Activated T-cell treated with anti-CD3 and anti-CD28 coated beads, Interleukin-2, amount 50 U/mL, for 24 hours (primary cell): ENCODE results near the gene ETV3L.
"Not testable (repeated sequence)": the region's sequence is repeated elsewhere in the genome, so short reads cannot be mapped to it uniquely, and the experiment has no call there.

ENCODE experiments used
- DNase-seq: peaks from one replicate; pipeline ENCODE4 v3.0.0-alpha.2; 2020
- H3K27ac Mint-ChIP-seq: 2 replicates; pipeline ENCODE4 v1.8.0; 2020; ENCODE audit warnings: mild to moderate bottlenecking, mixed read lengths
- H3K27me3 Mint-ChIP-seq: 2 replicates; pipeline ENCODE4 v1.8.0; 2020; ENCODE audit warnings: mixed read lengths
- H3K36me3 Mint-ChIP-seq: 2 replicates; pipeline ENCODE4 v1.8.0; 2020; ENCODE audit warnings: low read depth, mixed read lengths
- H3K4me1 Mint-ChIP-seq: 2 replicates; pipeline ENCODE4 v1.8.0; 2020; ENCODE audit warnings: low read depth, mixed read lengths
- H3K4me3 Mint-ChIP-seq: 2 replicates; pipeline ENCODE4 v1.8.0; 2020; ENCODE audit warnings: mild to moderate bottlenecking, moderate library complexity, mixed read lengths
- H3K9me3 Mint-ChIP-seq: 2 replicates; pipeline ENCODE4 v1.8.0; 2020; ENCODE audit warnings: mixed read lengths

Gene ETV3L

DNA sequence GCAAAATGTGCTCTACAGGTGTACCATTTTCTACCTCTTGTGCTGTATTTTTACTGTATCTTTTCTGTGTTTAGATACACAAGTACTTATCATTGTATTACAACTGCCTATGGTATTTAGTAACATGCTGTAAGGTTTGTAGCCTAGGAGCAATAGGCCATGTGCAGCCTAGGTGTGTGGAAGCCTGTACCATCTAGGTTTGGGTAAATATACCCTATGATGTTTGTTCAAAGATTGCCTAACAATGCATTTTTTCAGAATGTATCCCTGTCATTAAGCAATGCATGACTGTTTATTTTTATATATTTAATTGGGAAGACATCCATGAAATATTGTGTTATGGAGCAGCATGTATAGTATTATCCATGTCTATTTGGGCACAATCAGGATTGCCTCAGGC lies 11.0 kb downstream of the ETV3L start:
- no peaks in the 10 kb centered on the region for H3K36me3 Mint-ChIP-seq
- H3K4me3 Mint-ChIP-seq = no peak overlapping the region
- H3K4me1 Mint-ChIP-seq = no peaks in the 10 kb centered on the region
- no peaks in the 10 kb centered on the region for H3K9me3 Mint-ChIP-seq
- no peak overlapping the region for H3K27ac Mint-ChIP-seq
- no peak for DNase-seq
- no peaks in the 10 kb centered on the region for H3K27me3 Mint-ChIP-seq

DNA sequence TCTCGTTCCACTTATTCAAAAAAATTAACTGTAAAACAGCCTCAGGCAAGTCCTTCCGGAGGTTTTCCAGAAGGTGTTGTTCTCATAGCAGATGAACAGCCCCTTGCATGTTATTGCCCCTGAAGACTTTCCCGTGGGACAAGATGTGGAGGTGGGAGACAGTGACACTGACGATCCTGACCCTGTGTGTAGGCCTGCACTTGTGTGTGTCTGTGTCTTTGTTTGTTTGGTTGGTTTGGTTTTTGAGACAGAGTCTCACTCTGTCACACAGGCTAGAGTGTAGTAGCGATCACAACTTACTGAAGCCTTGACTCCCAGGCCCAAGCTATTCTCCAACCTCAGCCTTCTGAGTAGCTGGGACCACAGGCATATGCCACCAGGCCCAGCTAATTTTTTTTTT lies 12.6 kb downstream of the ETV3L start:
- H3K27me3 Mint-ChIP-seq = no peaks in the 10 kb centered on the region
- H3K9me3 Mint-ChIP-seq = no peaks in the 10 kb centered on the region
- no peaks in the 10 kb centered on the region for H3K36me3 Mint-ChIP-seq
- DNase-seq = no peak
- no peak overlapping the region for H3K27ac Mint-ChIP-seq
- no peaks in the 10 kb centered on the region for H3K4me1 Mint-ChIP-seq
- H3K4me3 Mint-ChIP-seq = no peak overlapping the region

DNA sequence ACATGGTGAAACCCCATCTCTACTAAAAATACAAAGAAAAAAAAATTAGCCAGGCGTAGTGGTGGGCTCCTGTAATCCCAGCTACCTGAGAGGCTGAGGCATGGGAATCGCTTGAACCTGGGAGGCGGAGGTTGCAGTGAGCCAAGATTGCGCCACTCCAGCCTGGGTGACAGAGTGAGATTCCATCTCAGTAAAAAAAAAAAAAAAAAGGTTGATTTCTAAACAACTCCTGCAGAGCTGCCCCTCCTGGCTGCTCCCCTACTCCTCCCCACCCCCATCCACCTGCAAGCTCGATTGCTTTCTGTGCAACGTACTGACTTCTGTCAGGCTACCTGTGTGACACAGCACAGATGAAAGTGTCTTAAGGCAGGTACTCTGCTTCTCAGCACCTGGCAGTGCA lies 13.3 kb downstream of the ETV3L start:
- Mint-ChIP-seq H3K9me3 (no peaks in the 10 kb centered on the region), H3K36me3 (no peaks in the 10 kb centered on the region), H3K27ac (no peak overlapping the region), H3K4me3 (no peak overlapping the region), H3K4me1 (no peaks in the 10 kb centered on the region), H3K27me3 (no peaks in the 10 kb centered on the region)
- DNase-seq = no peak

DNA sequence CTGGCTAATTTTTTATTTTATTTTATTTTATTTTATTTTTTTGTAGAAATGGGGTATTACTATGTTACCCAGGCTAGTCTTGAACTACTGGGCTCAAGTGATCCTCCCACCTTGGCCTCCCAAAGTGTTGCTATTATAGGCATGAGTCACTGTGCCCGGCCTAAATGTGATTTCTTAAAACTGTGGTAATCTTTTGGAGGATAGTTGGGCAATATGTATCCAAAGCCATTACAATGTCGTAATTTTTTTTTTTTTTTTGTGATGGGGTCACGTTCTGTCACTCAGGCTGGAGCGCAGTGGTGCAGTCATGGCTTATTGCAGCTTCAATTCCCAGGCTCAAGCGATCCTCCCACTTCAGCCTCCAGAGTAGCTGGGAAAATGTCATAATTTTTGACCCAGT lies 14.2 kb downstream of the ETV3L start:
- no peak for DNase-seq
- Mint-ChIP-seq H3K4me3 (no peak overlapping the region), H3K27me3 (no peaks in the 10 kb centered on the region), H3K27ac (no peak overlapping the region), H3K36me3 (no peaks in the 10 kb centered on the region), H3K4me1 (no peaks in the 10 kb centered on the region), H3K9me3 (no peaks in the 10 kb centered on the region)

DNA sequence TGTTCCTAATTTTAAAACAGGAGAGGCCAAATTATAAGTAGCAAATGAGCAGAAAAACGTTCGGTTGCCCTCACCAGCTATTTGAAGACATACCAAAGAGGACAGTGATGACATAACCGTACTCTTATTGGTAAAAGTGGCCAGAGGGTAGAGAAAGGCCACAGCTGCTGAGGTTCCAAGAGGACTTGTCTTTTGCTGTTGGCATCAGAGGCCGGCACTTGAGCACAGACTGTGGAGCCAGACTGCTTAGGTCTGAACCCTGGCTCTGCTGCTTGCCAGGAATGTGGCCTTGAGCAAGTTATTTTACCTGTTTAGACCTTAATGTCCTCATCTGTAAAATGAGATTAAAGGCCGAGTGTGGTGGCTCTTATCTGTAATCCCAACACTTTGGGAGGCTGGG lies 14.9 kb downstream of the ETV3L start:
- DNase-seq = no peak
- H3K9me3 Mint-ChIP-seq = no peaks in the 10 kb centered on the region
- H3K4me1 Mint-ChIP-seq = no peaks in the 10 kb centered on the region
- H3K4me3 Mint-ChIP-seq = no peak overlapping the region
- H3K27me3 Mint-ChIP-seq = no peaks in the 10 kb centered on the region
- no peaks in the 10 kb centered on the region for H3K36me3 Mint-ChIP-seq
- H3K27ac Mint-ChIP-seq = no peak overlapping the region

DNA sequence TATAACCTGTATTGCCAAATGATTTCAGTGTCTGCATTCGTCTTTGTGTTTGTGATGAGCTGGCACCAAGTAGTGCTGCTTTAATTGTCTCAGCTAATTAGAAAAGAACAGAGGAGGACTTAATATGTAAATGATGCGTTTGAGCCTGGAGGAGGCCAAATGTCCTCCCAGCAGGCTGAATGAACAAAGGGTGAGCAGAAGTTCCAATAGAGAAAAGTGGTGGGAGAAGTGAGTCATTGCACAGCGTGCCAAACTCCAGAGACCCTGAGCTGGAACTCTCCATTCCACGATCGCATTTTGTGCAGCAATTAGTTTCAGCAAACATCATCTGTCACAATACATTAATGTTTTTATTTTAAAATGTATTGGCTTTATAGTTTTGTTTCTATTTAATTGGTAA lies 17.9 kb downstream of the ETV3L start:
- H3K4me1 Mint-ChIP-seq = no peaks in the 10 kb centered on the region
- H3K9me3 Mint-ChIP-seq = no peaks in the 10 kb centered on the region
- DNase-seq = no peak
- H3K27ac Mint-ChIP-seq = no peak overlapping the region
- no peaks in the 10 kb centered on the region for H3K36me3 Mint-ChIP-seq
- peaks cover 7% of the 10 kb centered on the region for H3K27me3 Mint-ChIP-seq
- H3K4me3 Mint-ChIP-seq = no peak overlapping the region

DNA sequence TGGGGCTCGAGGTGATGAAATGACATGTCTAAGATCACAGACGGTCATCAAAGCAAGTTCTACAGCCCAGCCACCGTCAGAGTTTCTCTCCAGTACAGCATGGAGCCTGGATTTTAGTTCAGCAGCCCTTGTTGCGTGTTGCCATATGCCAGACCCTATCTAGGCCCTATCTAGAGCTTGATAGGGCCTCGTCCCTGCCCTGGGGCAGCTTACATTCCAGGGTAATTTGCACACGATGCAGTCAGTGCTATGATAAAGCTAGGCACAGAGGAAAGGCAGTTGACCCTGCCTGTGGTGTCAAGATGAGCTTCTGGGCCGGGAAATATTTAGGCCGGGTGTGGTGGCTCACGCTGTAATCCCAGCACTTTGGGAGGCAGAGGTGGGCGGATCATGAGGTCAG lies 18.9 kb downstream of the ETV3L start:
- Mint-ChIP-seq H3K27me3 (peaks cover 14% of the 10 kb centered on the region), H3K27ac (no peak overlapping the region), H3K4me3 (no peak overlapping the region), H3K9me3 (no peaks in the 10 kb centered on the region), H3K4me1 (no peaks in the 10 kb centered on the region), H3K36me3 (no peaks in the 10 kb centered on the region)
- DNase-seq = no peak

DNA sequence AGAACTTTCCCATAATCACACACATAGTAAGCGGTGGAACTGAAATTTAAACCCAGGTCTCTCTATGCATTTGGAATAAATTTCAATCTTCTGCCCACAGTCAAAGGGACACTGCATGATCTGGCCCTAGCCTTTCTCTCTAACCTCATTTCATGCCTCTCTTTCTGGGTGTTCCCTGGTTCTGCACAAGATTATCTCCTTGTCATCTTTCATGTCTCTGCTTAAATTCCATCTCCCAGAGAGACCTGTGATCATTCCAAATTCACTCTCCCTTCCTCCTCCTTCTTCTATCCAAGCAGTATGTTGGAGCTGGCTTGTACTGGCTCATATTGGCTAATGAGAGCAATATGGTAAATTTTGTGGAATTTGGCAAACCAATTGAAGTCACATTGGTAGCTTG lies 22.2 kb downstream of the ETV3L start:
- H3K4me1 Mint-ChIP-seq = peaks cover 6% of the 10 kb centered on the region
- H3K9me3 Mint-ChIP-seq = no peaks in the 10 kb centered on the region
- DNase-seq = no peak
- H3K27ac Mint-ChIP-seq = no peak overlapping the region
- no peak overlapping the region for H3K4me3 Mint-ChIP-seq
- H3K36me3 Mint-ChIP-seq = no peaks in the 10 kb centered on the region
- peaks cover 30% of the 10 kb centered on the region for H3K27me3 Mint-ChIP-seq

DNA sequence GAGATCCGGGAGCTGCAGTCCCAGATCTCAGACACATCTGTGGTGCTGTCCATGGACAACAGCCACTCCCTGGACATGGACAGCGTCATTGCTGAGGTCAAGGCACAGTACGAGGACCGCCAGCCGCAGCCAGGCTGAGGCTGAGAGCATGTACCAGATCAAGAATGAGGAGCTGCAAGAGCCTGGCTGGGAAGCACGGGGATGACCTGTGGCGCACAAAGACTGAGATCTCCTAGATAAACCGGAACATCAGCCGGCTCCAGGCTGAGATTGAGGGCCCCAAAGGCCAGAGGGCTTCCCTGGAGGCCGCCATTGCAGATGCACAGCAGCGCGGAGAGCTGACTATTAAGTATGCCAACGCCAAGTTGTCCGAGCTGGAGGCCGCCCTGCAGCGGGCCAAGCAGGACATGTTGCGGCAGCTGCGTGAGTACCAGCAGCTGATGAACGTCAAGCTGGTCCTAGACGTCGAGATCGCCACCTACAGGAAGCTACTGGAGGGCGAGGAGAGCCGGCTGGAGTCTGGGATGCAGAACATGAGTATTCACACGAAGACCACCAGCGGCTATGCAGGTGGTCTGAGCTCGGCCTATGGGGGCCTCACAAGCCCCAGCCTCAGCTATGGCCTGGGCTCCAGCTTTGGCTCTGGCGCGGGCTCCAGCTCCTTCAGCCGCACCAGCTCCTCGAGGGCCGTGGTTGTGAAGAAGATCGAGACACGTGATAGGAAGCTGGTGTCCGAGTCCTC lies 25.5 kb downstream of the ETV3L start:
- no peaks in the 10 kb centered on the region for H3K9me3 Mint-ChIP-seq
- no peak overlapping the region for H3K4me3 Mint-ChIP-seq
- H3K27ac Mint-ChIP-seq = no peak overlapping the region
- peaks cover 6% of the 10 kb centered on the region for H3K4me1 Mint-ChIP-seq
- DNase-seq = peak; percentile 50
- H3K27me3 Mint-ChIP-seq = peaks cover 30% of the 10 kb centered on the region
- no peaks in the 10 kb centered on the region for H3K36me3 Mint-ChIP-seq

DNA sequence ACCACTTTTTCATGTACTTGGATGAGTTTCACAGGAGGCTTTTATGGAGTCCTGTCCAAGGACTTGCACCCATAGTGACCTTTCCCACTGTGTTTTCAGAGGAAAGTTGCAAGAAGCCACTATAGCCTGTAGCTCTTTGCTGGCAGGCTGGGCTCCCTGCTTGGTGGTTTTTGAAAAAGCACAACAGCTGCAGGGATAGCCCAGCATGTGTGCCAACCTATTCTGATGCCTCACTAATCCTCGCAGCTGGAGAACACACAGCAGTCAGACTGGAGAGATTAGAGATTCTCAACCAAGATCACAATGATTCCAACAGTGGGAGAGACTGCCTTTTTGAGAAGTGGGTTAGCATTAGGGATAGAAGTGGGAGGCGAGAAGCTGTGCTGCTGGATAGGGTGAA lies 30.0 kb downstream of the ETV3L start:
- Mint-ChIP-seq H3K27ac (no peak overlapping the region), H3K36me3 (no peaks in the 10 kb centered on the region), H3K4me3 (no peak overlapping the region), H3K4me1 (peaks cover 6% of the 10 kb centered on the region), H3K9me3 (no peaks in the 10 kb centered on the region), H3K27me3 (peaks cover 48% of the 10 kb centered on the region)
- no peak for DNase-seq

DNA sequence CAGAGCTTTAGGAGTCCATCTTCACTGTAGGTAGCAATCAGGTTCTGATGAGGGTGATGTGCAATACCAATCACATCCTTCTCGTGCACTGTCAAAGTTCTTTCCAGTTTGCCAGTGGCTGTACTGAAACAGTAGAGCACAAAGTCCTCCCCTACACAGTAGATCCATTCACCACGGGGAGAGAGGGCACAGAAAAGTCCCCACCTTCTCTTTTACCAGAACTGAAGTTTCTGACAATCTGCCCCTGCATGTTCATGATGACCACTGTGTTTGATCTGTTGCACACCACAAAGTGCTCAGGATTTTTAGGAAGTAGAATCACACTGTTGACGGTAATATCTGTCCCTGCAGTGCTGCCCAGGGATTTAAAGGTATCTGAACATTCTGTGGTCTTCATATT lies 40.4 kb downstream of the ETV3L start:
- not testable (repeated sequence) for H3K4me1 Mint-ChIP-seq, H3K4me3 Mint-ChIP-seq, DNase-seq, H3K36me3 Mint-ChIP-seq, H3K27ac Mint-ChIP-seq
- Mint-ChIP-seq H3K27me3 (peaks cover 48% of the 10 kb centered on the region), H3K9me3 (peaks cover 13% of the 10 kb centered on the region)

DNA sequence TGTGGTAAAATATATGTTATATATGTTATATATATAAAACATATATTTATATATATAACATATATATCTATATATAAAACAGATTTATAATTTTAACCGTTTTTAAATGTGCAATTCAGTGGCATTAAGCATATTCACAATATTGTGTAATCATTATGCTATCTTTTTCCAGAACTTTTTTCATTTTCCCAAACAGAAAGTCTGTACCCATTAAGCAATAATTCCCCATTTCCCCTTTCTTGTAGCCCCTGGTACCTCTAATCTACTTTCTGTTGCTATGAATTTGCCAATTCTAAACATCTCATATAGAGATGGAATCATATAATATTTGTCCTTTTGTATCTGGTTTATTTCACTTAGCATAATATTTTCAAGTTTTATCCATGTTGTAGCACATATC lies 43.3 kb downstream of the ETV3L start:
- Mint-ChIP-seq H3K27ac (no peak overlapping the region), H3K27me3 (peaks cover 59% of the 10 kb centered on the region)

DNA sequence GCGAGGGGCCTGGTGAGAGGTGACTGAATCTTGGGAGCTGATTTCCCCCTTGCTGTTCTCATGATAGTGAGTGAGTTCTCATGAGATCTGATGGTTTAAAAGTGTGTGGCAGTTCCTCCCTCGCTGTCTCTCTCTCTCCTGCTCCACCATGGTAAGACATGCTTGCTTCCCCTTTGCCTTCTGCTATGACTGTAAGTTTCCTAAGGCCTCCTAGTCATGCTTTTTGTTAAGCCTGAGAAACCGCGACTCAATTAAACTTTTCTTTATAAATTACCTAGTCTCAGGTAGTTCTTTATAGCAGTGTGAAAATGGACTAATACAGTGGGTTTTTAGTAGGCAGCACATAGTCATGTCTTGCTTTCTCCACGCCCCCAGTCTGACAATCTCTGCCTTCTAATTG lies 43.9 kb downstream of the ETV3L start:
- not testable (repeated sequence) for H3K4me3 Mint-ChIP-seq, H3K4me1 Mint-ChIP-seq, DNase-seq, H3K27ac Mint-ChIP-seq, H3K36me3 Mint-ChIP-seq
- Mint-ChIP-seq H3K27me3 (peaks cover 64% of the 10 kb centered on the region), H3K9me3 (peaks cover 12% of the 10 kb centered on the region)

More for the DNA sequence above, 43.3 kb downstream of the ETV3L start:
- H3K36me3 Mint-ChIP-seq = no peaks in the 10 kb centered on the region
- no peaks in the 10 kb centered on the region for H3K4me1 Mint-ChIP-seq
- DNase-seq = no peak
- H3K9me3 Mint-ChIP-seq = peaks cover 16% of the 10 kb centered on the region
- H3K4me3 Mint-ChIP-seq = no peak overlapping the region

DNA sequence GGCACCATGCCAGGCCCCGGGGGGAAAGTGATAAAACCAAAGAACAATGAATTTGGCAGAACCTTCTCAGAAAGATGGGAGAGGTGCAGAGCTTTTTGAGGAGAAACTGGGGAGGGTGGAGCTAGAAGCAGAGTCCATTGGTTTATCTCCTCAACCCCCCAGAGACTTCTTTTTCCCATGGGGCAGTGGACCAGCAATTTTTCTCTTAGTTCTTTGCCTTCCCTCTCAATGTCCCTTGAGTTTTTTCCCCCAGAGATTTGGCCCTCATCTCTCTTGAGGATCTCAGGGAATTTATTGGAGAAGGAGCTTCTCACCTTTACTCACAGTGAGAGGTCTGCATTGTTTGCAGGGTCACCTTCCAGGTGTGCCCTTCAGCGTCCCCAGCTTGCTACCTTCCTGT lies 48.8 kb downstream of the ETV3L start:
- no peak for DNase-seq
- Mint-ChIP-seq H3K9me3 (peaks cover 9% of the 10 kb centered on the region), H3K27me3 (peaks cover 69% of the 10 kb centered on the region), H3K4me1 (peaks cover 8% of the 10 kb centered on the region), H3K4me3 (no peak overlapping the region), H3K27ac (no peak overlapping the region), H3K36me3 (peaks cover 2% of the 10 kb centered on the region)

DNA sequence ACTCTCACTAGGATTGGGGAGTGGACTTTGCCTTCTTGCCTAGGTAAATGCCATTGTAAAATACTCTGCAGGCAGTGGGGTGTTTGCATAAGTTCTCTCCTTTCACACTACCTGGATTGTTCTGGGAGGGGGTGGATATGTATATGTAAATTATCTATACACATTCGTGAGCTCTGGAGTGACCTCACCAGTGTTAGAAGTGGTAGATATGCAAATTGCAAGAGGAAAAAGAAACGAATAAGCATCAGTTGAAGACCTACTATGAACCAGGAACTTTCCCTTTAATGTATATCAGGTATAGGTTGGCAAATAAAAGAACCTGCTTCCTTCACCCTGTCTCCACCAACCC lies 52.6 kb downstream of the ETV3L start:
- no peak for DNase-seq
- H3K4me3 Mint-ChIP-seq = no peak overlapping the region
- peaks cover 2% of the 10 kb centered on the region for H3K36me3 Mint-ChIP-seq
- no peak overlapping the region for H3K27ac Mint-ChIP-seq
- H3K27me3 Mint-ChIP-seq = peaks cover 84% of the 10 kb centered on the region
- H3K9me3 Mint-ChIP-seq = peaks cover 4% of the 10 kb centered on the region
- H3K4me1 Mint-ChIP-seq = peaks cover 11% of the 10 kb centered on the region
